KMS-11 (cell line): ENCODE data around the gene RPGRIP1.

Experiments
- H2AFZ ChIP-seq: fragments of 200-600 bp; sonication (generic); 2 replicates; pipeline ENCODE4 v1.6.1; 2016; ENCODE audit warnings: antibody characterized with exemption, mixed run types, low read depth
- H3K27ac ChIP-seq: fragments of 200-600 bp; sonication (generic); 2 replicates; pipeline ENCODE4 v1.6.1; 2016; ENCODE audit warnings: mild to moderate bottlenecking, mixed run types
- H3K27me3 ChIP-seq: fragments of 200-600 bp; sonication (generic); 2 replicates; pipeline ENCODE4 v1.6.1; 2017; ENCODE audit warnings: mild to moderate bottlenecking, low read depth, mixed run types, moderate library complexity; ENCODE audit not compliant: insufficient read depth
- H3K36me3 ChIP-seq: fragments of 200-600 bp; sonication (generic); 2 replicates; pipeline ENCODE4 v1.6.1; 2017; ENCODE audit warnings: mild to moderate bottlenecking, mixed run types; ENCODE audit not compliant: insufficient read depth
- H3K4me1 ChIP-seq: fragments of 200-600 bp; sonication (generic); 2 replicates; pipeline ENCODE4 v1.6.1; 2016; ENCODE audit warnings: mild to moderate bottlenecking, low read depth, mixed run types; ENCODE audit not compliant: poor library complexity, severe bottlenecking
- H3K4me2 ChIP-seq: fragments of 200-600 bp; sonication (generic); 2 replicates; pipeline ENCODE4 v1.7.0; 2016; ENCODE audit warnings: mild to moderate bottlenecking, mixed run types
- H3K4me3 ChIP-seq: fragments of 200-600 bp; sonication (generic); IDR thresholded peaks from 2 replicates; pipeline ENCODE4 v1.6.1; 2017; ENCODE audit warnings: low read depth, low read length, mixed read lengths; ENCODE audit not compliant: insufficient read depth
- H3K79me2 ChIP-seq: fragments of 200-600 bp; sonication (generic); 2 replicates; pipeline ENCODE4 v1.6.1; 2016; ENCODE audit warnings: low read depth, mixed run types; ENCODE audit not compliant: insufficient read depth
- H3K9ac ChIP-seq: fragments of 200-600 bp; sonication (generic); 2 replicates; pipeline ENCODE4 v1.6.1; 2016; ENCODE audit warnings: mild to moderate bottlenecking, mixed run types
- H4K20me1 ChIP-seq: fragments of 200-600 bp; sonication (generic); 2 replicates; pipeline ENCODE4 v1.6.1; 2016; ENCODE audit warnings: mild to moderate bottlenecking, mixed run types; ENCODE audit not compliant: insufficient read depth
- CTCF ChIP-seq: fragments of 200-600 bp; sonication (generic); conservative IDR thresholded peaks from 2 replicates; pipeline ENCODE4 v1.6.1; 2017; ENCODE audit warnings: low read depth, mild to moderate bottlenecking, antibody characterized with exemption, low read length, moderate library complexity, mixed read lengths

The RPGRIP1 gene

GRCh38 chr14:21244544-21244943 is 35.3 kb upstream of the RPGRIP1 start:
- Histone ChIP-seq H3K9ac (no peak overlapping the region), H3K79me2 (peaks cover 99% of the 10 kb centered on the region), H3K27me3 (no peaks in the 10 kb centered on the region), H3K4me1 (peaks cover 9% of the 10 kb centered on the region), H2AFZ (no peak overlapping the region), H3K27ac (no peak overlapping the region), H4K20me1 (peaks cover 66% of the 10 kb centered on the region), H3K4me3 (no peak overlapping the region), H3K4me2 (no peak overlapping the region), H3K36me3 (no peaks in the 10 kb centered on the region; the same call in 1 of the 2 replicates)
- no peak for TF ChIP-seq CTCF

DNA sequence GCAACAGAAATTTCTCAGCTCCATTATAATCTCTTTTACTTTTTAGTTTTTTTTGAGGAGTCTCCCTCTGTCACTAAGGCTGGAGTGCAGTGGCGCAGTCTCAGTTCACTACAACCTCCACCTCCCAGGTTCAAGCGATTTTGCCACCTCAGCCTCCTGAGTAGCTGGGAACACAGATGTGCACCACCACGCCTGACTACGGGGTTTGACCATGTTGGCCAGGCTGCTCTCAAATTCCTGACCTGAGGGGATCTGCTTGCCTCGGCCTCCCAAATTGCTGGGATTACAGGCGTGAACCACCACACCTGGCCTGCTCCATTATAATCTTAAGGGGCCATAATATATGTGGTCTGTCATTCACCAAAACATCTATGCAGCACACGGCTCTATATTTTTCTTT is 34.1 kb upstream of the RPGRIP1 start:
- Histone ChIP-seq H3K4me1 (peaks cover 13% of the 10 kb centered on the region), H3K27ac (no peak overlapping the region), H3K79me2 (peaks cover 99% of the 10 kb centered on the region), H4K20me1 (peaks cover 64% of the 10 kb centered on the region), H3K27me3 (no peaks in the 10 kb centered on the region), H3K36me3 (no peaks in the 10 kb centered on the region; the same call in 1 of the 2 replicates), H3K4me2 (no peak overlapping the region), H3K4me3 (no peak overlapping the region), H2AFZ (no peak overlapping the region), H3K9ac (no peak overlapping the region)
- no peak for TF ChIP-seq CTCF

DNA sequence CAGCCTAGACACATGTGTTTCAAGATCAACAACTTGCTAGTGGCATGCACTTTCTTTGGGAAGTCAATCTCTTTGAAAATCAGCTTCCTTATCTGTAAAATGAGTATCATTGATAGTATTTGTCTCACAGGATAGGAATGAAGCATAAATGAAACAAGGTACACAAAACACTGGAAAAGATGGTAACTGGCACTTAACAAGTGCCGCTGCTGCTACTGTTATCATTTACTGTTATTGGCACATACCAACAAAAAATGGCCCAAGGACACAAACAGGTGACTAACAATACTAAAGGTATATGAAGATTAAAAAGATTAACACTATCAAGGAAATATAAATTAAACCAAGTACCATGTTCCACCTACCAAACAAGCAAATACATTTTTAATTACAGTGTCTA is 31.5 kb upstream of the RPGRIP1 start:
- peaks cover 47% of the 10 kb centered on the region for H4K20me1 ChIP-seq
- peaks cover 10% of the 10 kb centered on the region for H3K4me1 ChIP-seq

GRCh38 chr14:21248739-21249411 is 31.0 kb upstream of the RPGRIP1 start:
- no peak for TF ChIP-seq CTCF
- Histone ChIP-seq H3K4me3 (no peak overlapping the region), H3K9ac (no peak overlapping the region), H4K20me1 (peaks cover 42% of the 10 kb centered on the region), H3K36me3 (no peaks in the 10 kb centered on the region; the same call in 1 of the 2 replicates), H3K4me2 (no peak overlapping the region), H3K79me2 (peaks cover 100% of the 10 kb centered on the region), H3K4me1 (peaks cover 12% of the 10 kb centered on the region), H3K27ac (no peak overlapping the region), H2AFZ (no peak overlapping the region), H3K27me3 (no peaks in the 10 kb centered on the region)

More for the DNA sequence above, 31.5 kb upstream of the RPGRIP1 start:
- no peak overlapping the region for H2AFZ ChIP-seq
- H3K79me2 ChIP-seq: peaks cover 99% of the 10 kb centered on the region
- no peak overlapping the region for H3K27ac ChIP-seq
- H3K4me3 ChIP-seq: no peak overlapping the region
- H3K9ac ChIP-seq: no peak overlapping the region
- no peaks in the 10 kb centered on the region for H3K27me3 ChIP-seq
- no peak for TF ChIP-seq CTCF
- H3K4me2 ChIP-seq: no peak overlapping the region
- no peaks in the 10 kb centered on the region; the same call in 1 of the 2 replicates for H3K36me3 ChIP-seq
